Stomach (tissue), 9 donors: Measurements from ENCODE around the gene AKAP6. TPM values are rescaled to one million over a fixed set of nuclear protein-coding genes. Genes with fewer than 3 reads are reported as not detected.

ENCODE experiments used
- DNase-seq, 2 donors: peaks; one replicate each; pipeline versions ENCODE4 v3.0.0 to v3.0.0-alpha.2; 2013 to 2019
- H3K27ac ChIP-seq, 5 donors: fragments of 200-600 bp in 4 of 5; sonication (generic) in 4 of 5; one replicate each; pipeline ENCODE4 v1.5.1; 2013 to 2019; ENCODE audit warnings: mild to moderate bottlenecking in 1 of 5, moderate library complexity in 1 of 5
- H3K27me3 ChIP-seq, 3 donors: fragments of 200-600 bp; sonication (generic); one replicate each; pipeline ENCODE4 v1.5.1; 2017 to 2019; ENCODE audit warnings: mixed run types in 1 of 3
- H3K36me3 ChIP-seq, 4 donors: fragments of 200-600 bp; sonication (generic); 1 replicate in 3 of 4; 2 replicates in 1 of 4; pipeline ENCODE4 v1.5.1; 2016 to 2019
- H3K4me1 ChIP-seq, 4 donors: fragments of 200-600 bp; sonication (generic); one replicate each; pipeline ENCODE4 v1.5.1; 2016 to 2019
- H3K4me3 ChIP-seq, 4 donors: fragments of 200-600 bp; sonication (generic) in 3 of 4; one replicate each; pipeline ENCODE4 v1.5.1; 2016 to 2019; ENCODE audit warnings: mild to moderate bottlenecking in 1 of 4
- H3K9me3 ChIP-seq, 4 donors: fragments of 200-600 bp; sonication (generic); one replicate each; pipeline ENCODE4 v1.5.1; 2016 to 2019
- CTCF ChIP-seq, 7 experiments: fragments of 450-650 bp in 4 of 7; fragments of 200-600 bp in 3 of 7; sonication (generic) in 3 of 7; IDR thresholded peaks; one replicate each; pipeline ENCODE4 v1.5.1; 2016 to 2019; ENCODE audit warnings: antibody characterized with exemption in 7 of 7, control low read depth in 2 of 7, mild to moderate bottlenecking in 1 of 7
- EP300 ChIP-seq: sonication (generic); formaldehyde crosslinking; IDR thresholded peaks from one replicate; pipeline ENCODE4 v1.6.1; 2017; ENCODE audit warnings: antibody characterized with exemption
- POLR2A ChIP-seq, 4 donors: fragments of 450-650 bp; IDR thresholded peaks; one replicate each; pipeline ENCODE4 v1.6.1; 2016; ENCODE audit warnings: antibody characterized with exemption in 4 of 4, control low read depth in 2 of 4, mild to moderate bottlenecking in 1 of 4, moderate library complexity in 1 of 4
- POLR2AphosphoS5 ChIP-seq, 3 donors: sonication (generic); formaldehyde crosslinking; IDR thresholded peaks; one replicate each; pipeline ENCODE4 v1.6.1; 2016; ENCODE audit warnings: antibody characterized with exemption in 3 of 3
- WGBS, 5 donors: extraction: QIAGEN DNeasy Blood & Tissue Kit in 3 of 5; methylation state at CpG; one replicate each; pipeline versions ENCODE4 v1.1.5 to v1.1.7; 2013 to 2018; 5-methylcytosine and 5-hydroxymethylcytosine counted together
- intact Hi-C: fragments of 100-400 bp; cut with DNase I; formaldehyde crosslinking; loops from one replicate; pipeline ENCODE4 v1.15.1; 2023; ENCODE audit warnings: low total_unique reads
- polyA plus RNA-seq, 3 donors: library from polyadenylated mRNA; stranded (reverse); fragments of 200-250 nt; gene quantifications; one replicate each; pipeline ENCODE4 v1.2.3, GENCODE V29; 2013
- total RNA-seq, 5 donors: library from RNA; depleted of rRNA; stranded (reverse); fragments of >200 nt; gene quantifications; one replicate each; pipeline versions ENCODE4 v1.1.0 to v1.2.3, GENCODE V29; 2014 to 2016
- donor health status: healthy with polysubstance abuse.
- donor health status: Bipolar disorder and iron deficiency.
- donor health status: healthy.

AKAP6 gene
- total and polyA plus RNA-seq, 8 donors: 0.15 to 132 (median 3.3) TPM

GRCh38 chr14:32471181-32471580 is 142.1 kb downstream of the AKAP6 start:
- DNase-seq: no peak
- WGBS, 5 donors: 71 to 77% (median 76%) methylated on average over 4 of the region's 4 CpGs
- H3K27ac ChIP-seq: peak overlapping the region in 2 of 5 donors; percentile 50 to 59
- no peaks in the 10 kb centered on the region for H3K36me3 ChIP-seq
- peaks cover 0 to 26% (median 8%) of the 10 kb centered on the region in 4 donors for H3K4me1 ChIP-seq
- intact Hi-C loops: no loop called here
- H3K4me3 ChIP-seq: no peak overlapping the region
- TF ChIP-seq POLR2A (IDR thresholded peaks at IDR 0.05): no peak
- no peak for TF ChIP-seq CTCF (IDR thresholded peaks at IDR 0.05)
- no peak for TF ChIP-seq EP300
- no peak for TF ChIP-seq POLR2AphosphoS5 (IDR thresholded peaks at IDR 0.05)
- H3K9me3 ChIP-seq: no peaks in the 10 kb centered on the region
- H3K27me3 ChIP-seq: no peaks in the 10 kb centered on the region

- H3K27ac ChIP-seq: peak overlapping the region in 2 of 5 donors; percentile 50 to 59
- no peak overlapping the region for H3K4me3 ChIP-seq
- no peak for DNase-seq
- H3K27me3 ChIP-seq: no peaks in the 10 kb centered on the region
- TF ChIP-seq CTCF (IDR thresholded peaks at IDR 0.05): no peak
- TF ChIP-seq POLR2A (IDR thresholded peaks at IDR 0.05): no peak
- no peak for TF ChIP-seq EP300
- TF ChIP-seq POLR2AphosphoS5 (IDR thresholded peaks at IDR 0.05): no peak
- intact Hi-C loops: no loop called here
- H3K36me3 ChIP-seq: no peaks in the 10 kb centered on the region
- 80 to 100% (median 88%) methylated on average over 1 of the region's 1 CpG for WGBS, 5 donors
- H3K9me3 ChIP-seq: no peaks in the 10 kb centered on the region
- peaks cover 0 to 26% (median 8%) of the 10 kb centered on the region in 4 donors for H3K4me1 ChIP-seq
These were observed 143.0 kb downstream of the AKAP6 start for GRCh38 chr14:32472076-32472475.

- H3K9me3 ChIP-seq: no peaks in the 10 kb centered on the region
- peak in 1 of 2 donors; percentile 71 for DNase-seq
- intact Hi-C loops: no loop called here
- H3K4me3 ChIP-seq: no peak overlapping the region
- no peaks in the 10 kb centered on the region for H3K36me3 ChIP-seq
- H3K27ac ChIP-seq: peak overlapping the region in 2 of 5 donors; percentile 50 to 59
- H3K4me1 ChIP-seq: peaks cover 0 to 26% (median 8%) of the 10 kb centered on the region in 4 donors
- WGBS, 5 donors: 30 to 45% (median 39%) methylated on average over 4 of the region's 4 CpGs
- no peak for TF ChIP-seq POLR2AphosphoS5 (IDR thresholded peaks at IDR 0.05)
- TF ChIP-seq CTCF (IDR thresholded peaks at IDR 0.05): no peak
- TF ChIP-seq POLR2A (IDR thresholded peaks at IDR 0.05): no peak
- no peak for TF ChIP-seq EP300
- no peaks in the 10 kb centered on the region for H3K27me3 ChIP-seq
These were observed 143.7 kb downstream of the AKAP6 start for GRCh38 chr14:32472512-32473463.

GRCh38 chr14:32473464-32473855 is 144.4 kb downstream of the AKAP6 start:
- no peak overlapping the region for H3K4me3 ChIP-seq
- intact Hi-C loops: no loop called here
- DNase-seq: peak in 1 of 2 donors; percentile 62
- H3K27ac ChIP-seq: peak overlapping the region in 2 of 5 donors; percentile 50 to 59
- TF ChIP-seq POLR2AphosphoS5 (IDR thresholded peaks at IDR 0.05) (peak in 1 of 3 donors; percentile 63), CTCF (IDR thresholded peaks at IDR 0.05) (no peak)
- peaks cover 0 to 26% (median 8%) of the 10 kb centered on the region in 4 donors for H3K4me1 ChIP-seq
- no peaks in the 10 kb centered on the region for H3K27me3 ChIP-seq
- no peaks in the 10 kb centered on the region for H3K36me3 ChIP-seq
- no peaks in the 10 kb centered on the region for H3K9me3 ChIP-seq
- whole genome bisulfite sequencing, 5 donors: 12 to 35% (median 25%) methylated on average over 3 of the region's 3 CpGs
